Natural killer cell (primary cell): ENCODE data around the gene COG1. TPM values are rescaled to one million over a fixed set of nuclear protein-coding genes. Genes with fewer than 3 reads are reported as not detected.

ENCODE experiments used
- ATAC-seq, 3 donors: fragments of 150-1000 bp in 2 of 3; fragments of 200-7000 bp in 1 of 3; cut with Tn5 transposase; 1 replicate in 1 of 3; 2 replicates in 2 of 3; pipeline ENCODE4 v1.10.0; 2021; ENCODE audit warnings: mild to moderate bottlenecking in 2 of 3, moderate library complexity in 2 of 3
- DNase-seq, 2 donors: peaks; one replicate each; pipeline versions ENCODE4 v3.0.0 to v3.0.0-alpha.2; 2013 to 2021; ENCODE audit warnings: mixed read lengths in 1 of 2
- H3K27ac ChIP-seq: one replicate; pipeline ENCODE4 v1.5.1; 2013; ENCODE audit warnings: mild to moderate bottlenecking, low read length
- H3K27me3 ChIP-seq: one replicate; pipeline ENCODE4 v1.6.1; 2013; ENCODE audit warnings: low read length; ENCODE audit not compliant: control insufficient read depth, insufficient read depth
- H3K36me3 ChIP-seq: one replicate; pipeline ENCODE4 v1.6.1; 2013; ENCODE audit warnings: low read length; ENCODE audit not compliant: control insufficient read depth, insufficient read depth
- H3K4me1 ChIP-seq: one replicate; pipeline ENCODE4 v1.6.1; 2013; ENCODE audit warnings: low read length; ENCODE audit not compliant: control insufficient read depth, insufficient read depth
- H3K4me3 ChIP-seq: one replicate; pipeline ENCODE4 v1.5.1; 2013; ENCODE audit warnings: low read length
- H3K9me3 ChIP-seq: one replicate; pipeline ENCODE4 v1.6.1; 2013; ENCODE audit warnings: low read length; ENCODE audit not compliant: control insufficient read depth, insufficient read depth
- H3K27ac Mint-ChIP-seq, 2 donors: one replicate each; pipeline ENCODE4 v1.8.0; 2022; ENCODE audit warnings: mild to moderate bottlenecking in 2 of 2, mixed read lengths in 2 of 2, moderate library complexity in 1 of 2
- H3K27me3 Mint-ChIP-seq, 2 donors: one replicate each; pipeline ENCODE4 v1.8.0; 2022; ENCODE audit warnings: low read depth in 2 of 2, mixed read lengths in 2 of 2
- H3K36me3 Mint-ChIP-seq: one replicate; pipeline ENCODE4 v1.8.0; 2022; ENCODE audit warnings: mixed read lengths
- H3K4me1 Mint-ChIP-seq, 2 donors: one replicate each; pipeline ENCODE4 v1.8.0; 2022; ENCODE audit warnings: mixed read lengths in 2 of 2
- H3K4me3 Mint-ChIP-seq: one replicate; pipeline ENCODE4 v1.8.0; 2022; ENCODE audit warnings: mild to moderate bottlenecking, moderate library complexity, mixed read lengths
- H3K9me3 Mint-ChIP-seq, 2 donors: one replicate each; pipeline ENCODE4 v1.8.0; 2022; ENCODE audit warnings: mixed read lengths in 2 of 2
- CTCF ChIP-seq: fragments of 200-600 bp; IDR thresholded peaks from one replicate; pipeline ENCODE4 v1.8.0; 2022; ENCODE audit warnings: antibody characterized with exemption
- WGBS: methylation state at CpG from one replicate; pipeline ENCODE4 v1.1.7; 2013; ENCODE audit warnings: missing lambda C conversion rate; ENCODE audit not compliant: insufficient coverage; 5-methylcytosine and 5-hydroxymethylcytosine counted together
- intact Hi-C: fragments of 100-400 bp; cut with micrococcal nuclease; formaldehyde crosslinking; loops from one replicate; pipeline ENCODE4 v1.14.2; 2022
- total RNA-seq, 4 donors: library from RNA; stranded (reverse); fragments of 120-200 nt in 1 of 4; gene quantifications; one replicate each; pipeline versions ENCODE4 v1.2.3 to v1.2.4, GENCODE V29; 2013 to 2022

Gene COG1
- total RNA-seq, 3 donors from 2014 or later (not counting 1 experiment from before 2014, with no cell fraction given) = 64.1 to 73.2 (median 68.3) TPM

- Histone ChIP-seq H3K4me1 (peaks cover 23% of the 10 kb centered on the region), H3K4me3 (peak overlapping the region; percentile 84), H3K27me3 (no peaks in the 10 kb centered on the region), H3K27ac (peak overlapping the region; percentile 48), H3K9me3 (no peaks in the 10 kb centered on the region), H3K36me3 (peaks cover 17% of the 10 kb centered on the region)
- peak overlapping the region; percentile 98 for H3K4me3 Mint-ChIP-seq
- no peak for TF ChIP-seq CTCF
- peak overlapping the region; percentile 94 for H3K27ac Mint-ChIP-seq
- H3K4me1 Mint-ChIP-seq = peaks cover 57 to 58% of the 10 kb centered on the region in 2 donors
- H3K9me3 Mint-ChIP-seq = no peaks in the 10 kb centered on the region
- no peaks in the 10 kb centered on the region for H3K27me3 Mint-ChIP-seq
- H3K36me3 Mint-ChIP-seq = peaks cover 13% of the 10 kb centered on the region
- intact Hi-C loops = loop anchor here (1.0 to 5.0 kb wide), 3 partner anchors 41 to 135 kb away; no protein-coding TSS in a partner anchor
- DNase-seq (peak in 1 of 2 donors; percentile 49), ATAC-seq (peak; percentile 49 to 61 (median 56))
- WGBS = under 1% methylated on average over 48 of the region's 48 CpGs
Observed at GRCh38 chr17:73232587-73233373, 39.9 kb downstream of the COG1 start.

GRCh38 chr17:73234736-73235135, 41.9 kb downstream of the COG1 start:
- Histone ChIP-seq H3K27me3 (no peaks in the 10 kb centered on the region), H3K4me1 (peaks cover 25% of the 10 kb centered on the region), H3K36me3 (peaks cover 17% of the 10 kb centered on the region), H3K4me3 (no peak overlapping the region), H3K9me3 (no peaks in the 10 kb centered on the region), H3K27ac (no peak overlapping the region)
- intact Hi-C loops = loop anchor here (5.0 kb wide), 1 partner anchor 137 kb away; no protein-coding TSS in a partner anchor
- Mint-ChIP-seq H3K27me3 (no peaks in the 10 kb centered on the region), H3K9me3 (no peaks in the 10 kb centered on the region), H3K4me3 (no peak overlapping the region), H3K4me1 (peaks cover 40 to 42% of the 10 kb centered on the region in 2 donors), H3K36me3 (peaks cover 13% of the 10 kb centered on the region), H3K27ac (no peak overlapping the region)
- 88% methylated on average over 10 of the region's 10 CpGs for WGBS
- ATAC-seq (no peak), DNase-seq (no peak)
- no peak for TF ChIP-seq CTCF

DNA sequence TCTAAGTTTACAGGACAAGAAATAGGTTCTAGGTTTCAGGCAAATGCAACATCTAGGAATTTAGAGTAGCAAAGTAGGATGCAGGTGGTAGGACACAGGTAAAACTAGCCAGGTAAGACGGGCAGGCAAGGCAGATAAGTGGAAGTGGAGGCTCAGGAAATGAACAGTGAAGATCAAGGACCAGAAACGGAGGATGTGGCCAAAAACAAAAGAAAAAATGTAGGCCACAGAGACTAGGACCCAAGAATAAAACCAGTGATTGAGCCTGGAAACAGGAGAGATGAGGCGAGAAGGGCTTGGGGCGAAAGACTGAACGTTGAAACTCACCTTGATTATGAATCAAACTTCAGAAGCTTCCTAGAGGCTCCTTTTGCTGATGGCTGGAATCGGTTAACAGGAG, 44.9 kb downstream of the COG1 start:
- no peak overlapping the region for H3K4me3 Mint-ChIP-seq
- Histone ChIP-seq H3K27ac (no peak overlapping the region), H3K4me1 (peaks cover 13% of the 10 kb centered on the region), H3K36me3 (peaks cover 18% of the 10 kb centered on the region), H3K9me3 (no peaks in the 10 kb centered on the region), H3K4me3 (no peak overlapping the region), H3K27me3 (no peaks in the 10 kb centered on the region)
- peaks cover 19 to 36% of the 10 kb centered on the region in 2 donors for H3K4me1 Mint-ChIP-seq
- H3K27ac Mint-ChIP-seq = peak overlapping the region in 1 of 2 donors; percentile 35
- 42% methylated on average over 6 of the region's 6 CpGs for WGBS
- peaks cover 13% of the 10 kb centered on the region for H3K36me3 Mint-ChIP-seq
- intact Hi-C loops = no loop called here
- TF ChIP-seq CTCF = no peak
- ATAC-seq (no peak), DNase-seq (peak in 1 of 2 donors; percentile 18)
- H3K9me3 Mint-ChIP-seq = no peaks in the 10 kb centered on the region
- no peaks in the 10 kb centered on the region for H3K27me3 Mint-ChIP-seq
